Muscle of arm (tissue), 12 donors: ENCODE measurements around the gene DSCAML1. TPM values are rescaled to one million over a fixed set of nuclear protein-coding genes. Genes with fewer than 3 reads are reported as not detected.

Source experiments
- DNase-seq: peaks from one replicate; pipeline ENCODE4 v3.0.0-alpha.2; 2013
- polyA plus RNA-seq, 12 donors: library from polyadenylated mRNA; unstranded; fragments of 120-200 nt; gene quantifications; one replicate each; pipeline ENCODE4 v1.2.1, GENCODE V29; 2013; ENCODE audit not compliant: insufficient read length in 12 of 12

The DSCAML1 gene
- polyA plus RNA-seq, 12 donors: 0.27 to 2.4 (median 0.68) TPM; not detected in 2

DNA sequence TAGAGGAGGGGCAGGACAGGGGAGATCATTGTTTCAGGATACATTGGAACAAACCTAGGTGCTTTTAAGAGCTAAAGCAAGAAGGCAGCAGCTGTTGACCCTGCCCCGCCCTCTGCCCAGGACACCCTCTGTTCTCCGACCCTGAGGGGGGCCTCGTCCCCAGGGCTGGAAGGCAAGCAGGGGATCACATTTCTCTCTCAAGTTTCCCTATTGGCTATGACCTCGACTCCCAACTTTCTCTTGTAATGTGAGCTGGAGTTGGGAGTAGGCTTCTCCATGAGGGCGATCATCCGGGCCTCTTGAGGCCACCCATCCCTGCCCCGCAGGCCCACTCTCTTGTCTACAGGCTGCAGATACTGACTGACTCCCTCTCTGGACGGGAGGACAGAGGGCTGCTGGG lies 37.7 kb downstream of the DSCAML1 start:
- no peak for DNase-seq

DNA sequence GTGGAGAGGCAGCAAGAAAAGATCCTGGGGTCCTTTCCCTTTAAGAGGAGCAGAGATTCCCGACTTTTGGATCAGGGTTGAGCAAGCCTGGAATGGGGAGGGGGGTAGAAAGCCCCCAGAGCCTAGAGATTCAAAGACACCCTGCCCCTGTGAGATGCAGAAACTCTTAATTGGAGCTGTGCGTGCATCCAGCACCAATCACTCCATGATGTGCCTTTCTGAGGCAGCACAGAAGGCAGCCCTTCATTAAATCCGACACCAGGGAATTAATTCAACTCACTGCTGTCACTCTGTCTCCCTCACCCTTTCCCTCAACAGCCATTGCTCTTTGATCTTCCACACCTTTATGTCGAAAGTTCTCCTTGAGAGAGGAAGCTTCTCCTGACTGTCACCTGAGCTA lies 43.0 kb downstream of the DSCAML1 start:
- DNase-seq: no peak

DNA sequence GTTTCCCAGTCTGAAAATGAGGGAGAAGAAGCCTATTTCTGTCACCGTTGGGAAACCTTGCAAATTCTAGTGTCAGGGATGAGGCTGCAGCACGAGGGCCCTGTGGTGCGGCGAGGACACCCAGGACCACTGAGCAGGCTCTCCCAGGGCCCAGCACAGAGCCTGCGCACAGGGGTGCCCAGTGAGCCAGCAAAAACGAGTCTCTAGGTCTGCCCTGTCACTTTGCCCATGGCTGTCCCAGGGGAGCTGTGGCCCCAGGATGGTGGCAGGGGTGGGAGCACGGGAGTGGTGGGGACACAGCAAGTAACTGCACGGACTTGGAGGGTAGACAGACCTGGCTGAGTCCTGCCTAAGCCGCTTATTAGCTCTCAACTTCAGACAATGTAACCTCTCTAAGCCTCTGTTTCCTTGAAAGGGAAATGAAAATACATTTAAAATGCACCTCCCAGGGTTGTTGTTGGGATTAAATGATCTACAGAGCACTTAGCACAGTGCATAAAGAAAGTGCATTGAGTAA lies 44.2 kb downstream of the DSCAML1 start:
- no peak for DNase-seq

DNA sequence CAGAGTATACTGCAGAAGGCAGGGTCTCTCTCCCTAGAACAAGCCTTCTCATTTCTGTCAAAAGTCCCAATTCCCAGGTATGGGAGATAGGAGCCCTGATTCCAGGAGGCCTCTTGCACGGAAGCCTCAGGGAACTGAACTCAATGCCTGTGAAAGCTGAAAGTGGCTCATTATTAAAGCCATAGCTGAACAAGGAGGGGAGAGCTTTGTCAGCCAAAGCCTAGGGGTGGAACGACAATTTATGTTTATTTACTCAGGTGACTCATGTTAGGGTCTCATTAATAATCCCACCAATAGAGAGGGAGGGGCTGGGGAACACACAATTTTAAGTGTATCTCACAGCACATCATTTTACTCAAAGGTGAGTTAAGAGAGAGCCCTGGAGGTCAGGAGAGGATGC lies 44.9 kb downstream of the DSCAML1 start:
- DNase-seq: no peak

GRCh38 chr11:117750916-117751662 lies 45.9 kb downstream of the DSCAML1 start:
- no peak for DNase-seq

GRCh38 chr11:117750357-117750756 lies 46.7 kb downstream of the DSCAML1 start:
- no peak for DNase-seq

GRCh38 chr11:117749541-117749910 lies 47.5 kb downstream of the DSCAML1 start:
- DNase-seq: no peak

- DNase-seq: no peak
Measured at GRCh38 chr11:117748771-117749540, 48.1 kb downstream of the DSCAML1 start.

DNA sequence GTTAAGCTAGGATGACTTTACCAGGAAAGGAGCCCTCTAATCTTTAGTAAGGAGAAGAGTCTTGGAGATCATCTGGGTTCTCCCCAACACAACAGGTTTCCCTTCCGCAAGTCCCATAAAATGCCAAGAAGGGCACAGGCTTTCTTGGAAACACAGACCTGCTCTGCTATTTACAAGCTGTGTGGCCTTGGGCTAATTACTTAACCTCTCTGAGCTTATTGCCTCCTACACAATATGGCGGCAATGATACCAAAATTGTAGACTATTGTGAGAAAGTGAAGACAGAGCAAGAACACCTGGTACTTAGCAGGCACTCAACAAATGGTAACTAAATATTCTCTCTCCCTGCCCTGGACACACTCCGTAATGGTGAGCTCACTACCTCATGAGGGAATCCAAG lies 49.1 kb downstream of the DSCAML1 start:
- DNase-seq: no peak

DNA sequence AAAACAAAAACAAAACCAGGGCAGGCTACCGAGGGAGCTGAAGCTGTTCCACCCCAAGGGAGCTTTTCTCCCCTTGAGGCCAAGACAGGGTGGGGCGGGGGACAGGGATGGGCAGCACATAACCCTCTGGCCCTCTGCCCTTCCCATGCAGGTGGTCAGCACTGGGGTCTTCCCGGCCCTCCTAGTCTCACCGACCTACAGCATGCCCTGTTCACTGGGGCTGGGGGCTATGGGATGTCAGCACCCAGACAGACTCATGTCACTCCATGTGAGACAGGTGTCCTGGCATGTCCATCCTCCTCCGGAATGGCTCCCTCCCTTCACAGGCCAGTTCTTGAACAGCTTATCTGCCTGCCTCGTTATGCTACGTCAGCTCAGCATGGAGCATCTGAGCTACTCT lies 51.7 kb downstream of the DSCAML1 start:
- no peak for DNase-seq

DNA sequence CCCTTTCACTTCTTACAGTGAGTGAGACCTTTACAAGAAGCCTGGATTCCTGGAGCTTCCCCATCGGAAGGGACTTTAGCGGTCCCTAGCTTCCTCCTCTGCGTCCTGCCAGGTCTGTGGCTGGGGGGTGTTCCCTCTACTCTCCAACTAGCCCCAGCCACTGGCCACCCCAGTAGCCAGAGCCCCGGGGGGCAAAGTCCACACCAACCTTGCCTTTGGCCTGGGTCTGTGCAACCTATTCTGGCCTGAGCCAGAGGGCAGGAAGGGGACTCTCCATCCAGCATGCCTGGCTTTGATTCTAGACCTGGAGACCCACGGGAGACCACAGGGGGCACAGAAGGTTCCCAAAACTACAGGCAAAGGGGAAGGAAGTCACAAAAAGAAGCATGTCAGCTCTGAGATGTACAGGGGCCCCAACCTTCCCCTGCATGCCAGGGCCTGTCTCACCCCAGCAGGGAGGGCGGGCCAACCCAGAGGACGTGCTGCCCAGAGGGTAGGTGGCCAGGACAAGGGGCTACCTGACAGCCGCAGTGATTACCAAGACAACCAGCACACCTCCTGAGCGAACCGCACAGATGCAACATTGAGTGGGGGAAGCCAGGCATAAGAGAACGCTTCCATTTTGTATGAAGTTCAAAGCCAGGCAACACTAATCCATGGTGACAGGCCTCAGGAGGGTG lies 52.4 kb downstream of the DSCAML1 start:
- DNase-seq: no peak

DNA sequence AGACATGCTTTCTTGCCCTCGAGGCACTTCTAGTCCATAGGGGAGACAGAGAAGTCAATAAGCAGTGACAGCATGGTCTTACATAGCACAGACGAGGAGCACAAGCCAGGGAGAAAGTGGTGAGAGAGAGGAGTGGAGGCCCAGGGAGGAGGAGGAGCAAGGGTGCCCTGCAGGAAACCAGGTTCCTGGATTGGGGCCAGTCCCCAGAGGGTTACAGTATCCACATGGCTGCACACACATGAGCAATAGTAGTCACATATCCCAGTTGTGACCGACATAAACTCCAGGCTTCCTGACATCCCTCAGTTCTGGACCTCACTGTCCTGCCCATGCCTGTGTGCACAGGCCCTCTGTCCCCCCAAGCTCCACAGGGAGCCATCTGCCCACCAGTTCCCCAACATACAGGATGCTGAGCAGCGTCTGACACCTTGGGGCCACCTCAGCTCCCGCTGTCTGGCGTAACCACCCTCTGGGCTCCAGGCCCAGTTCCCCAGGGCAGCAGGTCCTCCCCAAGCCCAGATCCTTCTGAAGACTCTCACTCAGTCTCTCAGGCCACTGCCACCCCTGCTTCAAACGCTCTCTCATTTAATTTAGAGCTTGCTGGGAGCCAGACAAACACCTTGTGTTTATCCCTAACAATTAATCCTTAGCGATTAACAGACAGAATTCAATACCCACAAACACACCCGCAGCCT lies 53.7 kb downstream of the DSCAML1 start:
- no peak for DNase-seq

GRCh38 chr11:117738246-117738957 lies 58.6 kb downstream of the DSCAML1 start:
- no peak for DNase-seq

GRCh38 chr11:117735350-117735977 lies 61.6 kb downstream of the DSCAML1 start:
- no peak for DNase-seq

DNA sequence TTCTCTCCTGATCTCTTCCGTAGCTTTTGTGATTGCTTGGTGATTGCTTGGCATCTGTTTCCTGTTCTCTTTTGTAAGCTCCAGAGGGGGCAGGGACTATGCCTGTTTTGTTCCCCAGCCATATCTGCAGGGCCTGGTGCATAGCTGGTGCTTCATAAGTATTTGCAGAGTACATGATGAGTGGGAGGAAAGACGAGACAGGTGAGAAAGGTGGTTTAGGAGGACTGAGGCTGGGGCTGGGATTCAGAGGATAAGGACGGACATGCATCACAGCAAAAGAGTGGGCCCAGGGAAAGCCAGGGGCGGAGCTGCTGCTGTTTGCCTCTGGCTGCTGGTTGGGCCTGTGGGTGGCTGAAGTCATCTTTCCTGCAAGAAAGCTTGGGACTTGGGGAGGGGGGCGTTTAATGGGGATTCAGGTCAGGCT lies 62.4 kb downstream of the DSCAML1 start:
- DNase-seq: no peak

GRCh38 chr11:117733316-117733715 lies 63.7 kb downstream of the DSCAML1 start:
- no peak for DNase-seq

DNA sequence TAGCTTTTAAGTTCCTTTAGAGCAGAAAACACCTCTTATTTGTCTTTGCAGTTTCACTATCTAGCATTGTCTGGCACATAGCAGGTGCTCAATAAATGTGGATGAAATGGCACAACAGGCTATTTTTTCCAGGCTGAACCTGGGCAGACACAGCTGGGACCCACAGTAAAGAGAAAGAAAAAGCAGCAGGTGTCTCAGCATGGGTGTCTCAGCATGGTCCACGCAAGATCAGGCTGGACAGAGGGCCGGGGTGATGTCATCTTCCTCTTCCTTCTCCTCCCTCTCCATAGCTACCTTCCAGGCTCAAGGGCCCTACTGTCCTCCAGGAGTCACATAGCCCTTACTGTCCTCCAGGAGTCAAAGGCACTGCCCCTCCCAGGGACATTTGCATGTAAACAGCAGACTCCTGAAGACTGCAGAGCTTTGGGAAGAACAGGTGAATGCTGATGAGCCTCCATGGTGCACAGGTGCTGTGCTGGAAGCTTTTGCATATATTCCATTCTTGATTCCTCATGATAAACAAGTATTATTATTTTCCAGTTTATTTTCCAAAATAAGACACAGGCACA lies 65.2 kb downstream of the DSCAML1 start:
- DNase-seq: no peak

- DNase-seq: no peak
Measured at GRCh38 chr11:117730208-117730800, 66.7 kb downstream of the DSCAML1 start.

- DNase-seq: no peak
Measured at GRCh38 chr11:117725048-117725734, 71.8 kb downstream of the DSCAML1 start.
